IMR-90 (cell line): ENCODE data around the gene KTN1. TPM values are rescaled to one million over a fixed set of nuclear protein-coding genes. Genes with fewer than 3 reads are reported as not detected.

Experiments used
- ATAC-seq: fragments of 200-7000 bp; cut with Tn5 transposase; 2 replicates; pipeline ENCODE4 v1.9.1; 2020; ENCODE audit warnings: low read depth, mild to moderate bottlenecking, moderate library complexity
- BruUV-seq: library from RNA; stranded (reverse); fragments of 400-500 nt; replicated peaks from 2 replicates; lab custom pipeline; 2021; lab: Mats Ljungman, UMichigan
- CTCF ChIA-PET: fragments of 300-600 bp; formaldehyde crosslinking; extraction: SDS; loops from one replicate; lab custom pipeline; 2021; ENCODE audit warnings: antibody characterized with exemption; lab: Yijun Ruan, JAX
- POLR2A ChIA-PET: fragments of 300-600 bp; sonication (Branson Sonifier 250); formaldehyde crosslinking; loops from one replicate; lab custom pipeline; 2022; ENCODE audit warnings: antibody characterized with exemption; ENCODE audit not compliant: unreplicated experiment; lab: Charles Lee
- DNase-seq: peaks from one replicate; pipeline ENCODE4 v3.0.0; 2013
- H2AFZ ChIP-seq: replicated peaks from 2 replicates; pipeline ENCODE3; 2013; ENCODE audit warnings: low read length, mild to moderate bottlenecking; ENCODE audit not compliant: poor library complexity
- H2AK5ac ChIP-seq: 2 replicates; pipeline ENCODE4 v1.6.1; 2013; ENCODE audit warnings: low read depth, low read length, inconsistent platforms
- H2AK9ac ChIP-seq: replicated peaks from 2 replicates; pipeline ENCODE3; 2013; ENCODE audit warnings: mild to moderate bottlenecking, low read depth, low read length, moderate library complexity; ENCODE audit not compliant: poor library complexity
- H2BK120ac ChIP-seq: 2 replicates; pipeline ENCODE4 v1.6.1; 2013; ENCODE audit warnings: low read depth, low read length, inconsistent platforms
- H2BK15ac ChIP-seq: 3 replicates; pipeline ENCODE4 v1.6.1; 2013; ENCODE audit warnings: low read depth, low read length, inconsistent platforms
- H2BK20ac ChIP-seq: 2 replicates; pipeline ENCODE4 v1.6.1; 2013; ENCODE audit warnings: low read depth, mild to moderate bottlenecking, inconsistent platforms, low read length, moderate library complexity
- H2BK5ac ChIP-seq: 2 replicates; pipeline ENCODE4 v1.6.1; 2013; ENCODE audit warnings: mild to moderate bottlenecking, low read depth, low read length, inconsistent platforms; ENCODE audit not compliant: poor library complexity, severe bottlenecking
- H3K14ac ChIP-seq: replicated peaks from 2 replicates; pipeline ENCODE4 v1.6.1; 2013; ENCODE audit warnings: low read depth, low read length, inconsistent platforms
- H3K18ac ChIP-seq: 2 replicates; pipeline ENCODE4 v1.6.1; 2013; ENCODE audit warnings: low read depth, low read length, control low read depth
- H3K23ac ChIP-seq: 2 replicates; pipeline ENCODE4 v1.6.1; 2013; ENCODE audit warnings: low read depth, low read length, inconsistent platforms
- H3K27ac ChIP-seq: 2 replicates; pipeline ENCODE4 v1.5.1; 2013; ENCODE audit warnings: mild to moderate bottlenecking, control low read depth, low read length; ENCODE audit not compliant: insufficient read depth
- H3K27me3 ChIP-seq: 2 replicates; pipeline ENCODE4 v1.6.1; 2013; ENCODE audit warnings: low read length; ENCODE audit not compliant: control insufficient read depth, insufficient read depth
- H3K36me3 ChIP-seq: 2 replicates; pipeline ENCODE4 v1.6.1; 2013; ENCODE audit warnings: low read length, mixed read lengths; ENCODE audit not compliant: control insufficient read depth, insufficient read depth
- H3K4ac ChIP-seq: 2 replicates; pipeline ENCODE4 v1.6.1; 2013; ENCODE audit warnings: low read depth, low read length, inconsistent platforms
- H3K4me1 ChIP-seq: 2 replicates; pipeline ENCODE4 v1.6.1; 2013; ENCODE audit warnings: low read length, mixed read lengths; ENCODE audit not compliant: control insufficient read depth, insufficient read depth
- H3K4me2 ChIP-seq: 2 replicates; pipeline ENCODE4 v1.6.1; 2013; ENCODE audit warnings: low read depth, mild to moderate bottlenecking, control low read depth, low read length, moderate library complexity
- H3K4me3 ChIP-seq: 2 replicates; pipeline ENCODE4 v1.5.1; 2013; ENCODE audit warnings: low read depth, mild to moderate bottlenecking, control low read depth, low read length, moderate library complexity; ENCODE audit not compliant: insufficient read depth
- H3K56ac ChIP-seq: 2 replicates; pipeline ENCODE4 v1.6.1; 2013; ENCODE audit warnings: low read length, inconsistent platforms; ENCODE audit not compliant: insufficient read depth; ENCODE audit errors: extremely low read depth
- H3K79me1 ChIP-seq, 2 experiments: 2 replicates each; pipeline ENCODE4 v1.6.1; 2013; ENCODE audit warnings: low read length in 2 of 2, inconsistent platforms in 1 of 2, low read depth in 1 of 2
- H3K9ac ChIP-seq: 2 replicates; pipeline ENCODE4 v1.6.1; 2013; ENCODE audit warnings: low read depth, low read length, control low read depth
- H3K9me1 ChIP-seq: 2 replicates; pipeline ENCODE4 v1.6.1; 2013; ENCODE audit warnings: low read length, inconsistent platforms; ENCODE audit not compliant: insufficient read depth
- H3K9me3 ChIP-seq: 2 replicates; pipeline ENCODE4 v1.6.1; 2013; ENCODE audit warnings: low read length; ENCODE audit not compliant: control insufficient read depth, insufficient read depth
- H4K20me1 ChIP-seq: 2 replicates; pipeline ENCODE4 v1.6.1; 2013; ENCODE audit warnings: low read length, inconsistent platforms; ENCODE audit not compliant: insufficient read depth
- H4K5ac ChIP-seq: 2 replicates; pipeline ENCODE4 v1.6.1; 2013; ENCODE audit warnings: mild to moderate bottlenecking, low read depth, low read length, control low read depth
- H4K8ac ChIP-seq, 2 experiments: 2 replicates each; pipeline ENCODE4 v1.6.1; 2013; ENCODE audit warnings: low read depth in 2 of 2, low read length in 2 of 2, control low read depth in 1 of 2, inconsistent platforms in 1 of 2
- H4K91ac ChIP-seq: 2 replicates; pipeline ENCODE4 v1.6.1; 2013; ENCODE audit warnings: low read depth, low read length, inconsistent platforms; ENCODE audit not compliant: insufficient read depth
- CHD1 ChIP-seq: IDR thresholded peaks from 2 replicates; pipeline ENCODE4 v1.6.1; 2012; ENCODE audit warnings: low read depth, low read length, improper control_type of control experiment
- ELK1 ChIP-seq: fragments of 150-350 bp; IDR thresholded peaks from 2 replicates; pipeline ENCODE4 v1.6.1; 2016; ENCODE audit warnings: low read depth, mild to moderate bottlenecking, low read length, moderate library complexity, borderline replicate concordance
- MAFK ChIP-seq: IDR thresholded peaks from 2 replicates; pipeline ENCODE4 v1.6.1; 2012; ENCODE audit warnings: low read depth, low read length, improper control_type of control experiment
- MAZ ChIP-seq: IDR thresholded peaks from 2 replicates; pipeline ENCODE4 v1.6.1; 2012; ENCODE audit warnings: low read depth, mild to moderate bottlenecking, low read length, improper control_type of control experiment, moderate library complexity, borderline replicate concordance
- MXI1 ChIP-seq: IDR thresholded peaks from 2 replicates; pipeline ENCODE4 v1.6.1; 2012; ENCODE audit warnings: low read depth, mild to moderate bottlenecking, low read length, moderate library complexity, borderline replicate concordance
- NFE2L2 ChIP-seq: fragments of 150-350 bp; IDR thresholded peaks from 2 replicates; pipeline ENCODE4 v1.6.1; 2016; ENCODE audit warnings: low read depth, mild to moderate bottlenecking, low read length
- SMC3 ChIP-seq: fragments of 150-350 bp; IDR thresholded peaks from 2 replicates; pipeline ENCODE4 v1.6.1; 2016; ENCODE audit warnings: low read depth, mild to moderate bottlenecking, antibody characterized with exemption, low read length, moderate library complexity
- WGBS, 2 experiments: methylation state at CpG; one replicate each; pipeline versions ENCODE4 v1.1.5 to v1.1.7; 2013; ENCODE audit warnings: missing lambda C conversion rate in 2 of 2; ENCODE audit not compliant: insufficient read length in 1 of 2; ENCODE audit errors: extremely low coverage in 2 of 2; 5-methylcytosine and 5-hydroxymethylcytosine counted together
- dilution Hi-C: fragments of 300-500 bp; cut with HindIII; formaldehyde crosslinking; loops from one replicate; pipeline ENCODE4 v1.14.3; 2018; ENCODE audit warnings: low sequenced_read_pairs; ENCODE audit not compliant: unreplicated experiment
- in situ Hi-C: fragments of 300-500 bp; cut with MboI; formaldehyde crosslinking; loops from 3 replicates; pipeline ENCODE4 v1.14.3; 2019; ENCODE audit warnings: low sequenced_read_pairs, inconsistent platforms, mixed read lengths
- intact Hi-C: fragments of 100-400 bp; cut with micrococcal nuclease; formaldehyde crosslinking; loops from 2 replicates; pipeline ENCODE4 v1.10.0; 2022
- polyA plus RNA-seq, 3 experiments: library from polyadenylated mRNA; depleted of rRNA; stranded (reverse); fragments of >200 nt; gene quantifications; 2 replicates each; pipeline ENCODE4 v1.2.3, GENCODE V29; 2012; ENCODE audit warnings: low replicate concordance in 1 of 3
- total RNA-seq: library from RNA; depleted of rRNA; stranded (reverse); fragments of >200 nt; gene quantifications from 2 replicates; pipeline ENCODE4 v1.2.3, GENCODE V29; 2012

Gene KTN1
- total and polyA plus RNA-seq, 2 of the 4 experiments (the other 2 are of a cell fraction), result 42.1 to 57.2 TPM

- Histone ChIP-seq H3K4me2 (no peak overlapping the region), H3K9me3 (peaks cover 3% of the 10 kb centered on the region; the same call in 1 of the 2 replicates), H3K79me1 (no peaks in the 10 kb centered on the region), H4K5ac (no peak overlapping the region), H2BK20ac (no peak overlapping the region), H3K14ac (no peak overlapping the region), H4K8ac (no peak overlapping the region), H3K4me3 (no peak overlapping the region), H3K27me3 (peaks cover 6% of the 10 kb centered on the region; the same call in 1 of the 2 replicates), H3K56ac (no peak overlapping the region), H2AK9ac (no peak overlapping the region), H2BK120ac (no peak overlapping the region), H3K27ac (peak overlapping the region; percentile 17; the same call in 1 of the 2 replicates), H4K91ac (no peak overlapping the region), H2AFZ (no peak overlapping the region), H2AK5ac (no peak overlapping the region), H4K20me1 (no peaks in the 10 kb centered on the region), H2BK15ac (no peak overlapping the region), H3K36me3 (no peaks in the 10 kb centered on the region), H3K18ac (no peak overlapping the region), H3K4ac (no peak overlapping the region), H3K4me1 (peaks cover 3% of the 10 kb centered on the region; the same call in 1 of the 2 replicates), H3K9me1 (no peaks in the 10 kb centered on the region), H3K9ac (no peak overlapping the region), H3K23ac (no peak overlapping the region), H2BK5ac (no peak overlapping the region)
- no TSS peak for BruUV-seq
- in situ Hi-C loops (no loop called here), dilution Hi-C loops (no loop called here), intact Hi-C loops (no loop called here)
- no peak for TF ChIP-seq CHD1
- TF ChIP-seq MAFK, result no peak
- no peak for TF ChIP-seq NFE2L2
- no peak for TF ChIP-seq ELK1
- no peak for TF ChIP-seq SMC3
- no peak for TF ChIP-seq MAZ
- TF ChIP-seq MXI1, result no peak
- DNase-seq, result no peak
- CTCF ChIA-PET, result interaction anchor here (1.3 kb wide), 1 partner anchor 9 kb away, joined by 4 read pairs; no protein-coding TSS in a partner anchor
- ATAC-seq, result peak; percentile 46; the same call in 1 of the 2 replicates
- POLR2A ChIA-PET, result no interaction called here
- WGBS, 2 experiments, result 86% methylated on average over 2 of the region's 7 CpGs; no CpG with 5 or more reads in 1 of the 2 experiments
Measured at GRCh38 chr14:55532645-55533344, 47.2 kb upstream of the KTN1 start.
